Ovary (tissue), 3 donors: ENCODE data around the gene TLX2.

Source experiments
- CTCF ChIP-seq, 3 donors: fragments of 450-650 bp in 2 of 3; fragments of 200-600 bp in 1 of 3; IDR thresholded peaks; one replicate each; pipeline versions ENCODE4 v1.5.1 to v1.8.0; 2016 to 2022; ENCODE audit warnings: antibody characterized with exemption in 3 of 3, mild to moderate bottlenecking in 1 of 3
- EP300 ChIP-seq: sonication (generic); formaldehyde crosslinking; IDR thresholded peaks from one replicate; pipeline ENCODE4 v1.6.1; 2017; ENCODE audit warnings: antibody characterized with exemption
- POLR2A ChIP-seq: fragments of 450-650 bp; IDR thresholded peaks from one replicate; pipeline ENCODE4 v1.6.1; 2017; ENCODE audit warnings: antibody characterized with exemption, mild to moderate bottlenecking, moderate library complexity
- donor health status: DM: no; HTN: no; CAD: no.

GRCh38 chr2:74555610-74556103 is 41.4 kb downstream of the TLX2 start:
- TF ChIP-seq EP300: no peak
- TF ChIP-seq CTCF (IDR thresholded peaks at IDR 0.05): no peak
- TF ChIP-seq POLR2A: no peak
